ENCODE data around the gene ANKRD13D. TPM values are rescaled to one million over a fixed set of nuclear protein-coding genes. Genes with fewer than 3 reads are reported as not detected.

Gene ANKRD13D
- total RNA-seq, 1 donor from 2014 or later: 62.9 TPM

- Histone ChIP-seq H3K36me3 (peaks cover 0 to 37% of the 10 kb centered on the region in 2 donors), H3K4me3 (peak overlapping the region in 1 of 2 donors; percentile 74), H3K9me3 (no peaks in the 10 kb centered on the region), H3K27me3 (no peaks in the 10 kb centered on the region), H3K4me1 (peaks cover 69% of the 10 kb centered on the region), H3K27ac (peak overlapping the region; percentile 93)
- no peak for TF ChIP-seq POLR2A (IDR thresholded peaks at IDR 0.05)
- no peak for DNase-seq (ENCODE audit: extremely low spot score in 2 of 2)
- intact Hi-C loops (cut with DNase I): no loop called here
Measured at GRCh38 chr11:67290801-67291200, 1.7 kb downstream of the ANKRD13D start.

- Histone ChIP-seq H3K4me3 (no peak overlapping the region), H3K4me1 (peaks cover 60% of the 10 kb centered on the region), H3K36me3 (peaks cover 0 to 40% of the 10 kb centered on the region in 2 donors), H3K27ac (no peak overlapping the region), H3K9me3 (no peaks in the 10 kb centered on the region), H3K27me3 (no peaks in the 10 kb centered on the region)
- TF ChIP-seq POLR2A (IDR thresholded peaks at IDR 0.05): no peak
- intact Hi-C loops (cut with DNase I): no loop called here
- no peak for DNase-seq (ENCODE audit: extremely low spot score in 2 of 2)
Measured at GRCh38 chr11:67291481-67292381, 2.6 kb downstream of the ANKRD13D start.

GRCh38 chr11:67292671-67293070 lies 3.6 kb downstream of the ANKRD13D start:
- Histone ChIP-seq H3K4me3 (no peak overlapping the region), H3K4me1 (peaks cover 51% of the 10 kb centered on the region), H3K36me3 (peaks cover 0 to 42% of the 10 kb centered on the region in 2 donors), H3K9me3 (no peaks in the 10 kb centered on the region), H3K27me3 (no peaks in the 10 kb centered on the region), H3K27ac (no peak overlapping the region)
- DNase-seq (ENCODE audit: extremely low spot score in 2 of 2): no peak
- intact Hi-C loops (cut with DNase I): no loop called here
- TF ChIP-seq CTCF (IDR thresholded peaks at IDR 0.05): no peak
- no peak for TF ChIP-seq POLR2A (IDR thresholded peaks at IDR 0.05)
- TF ChIP-seq POLR2AphosphoS5 (IDR thresholded peaks at IDR 0.05; ENCODE audit: insufficient read depth in 1 of 2, low read depth in 1 of 2): no peak

GRCh38 chr11:67293090-67293489 lies 4.0 kb downstream of the ANKRD13D start:
- Histone ChIP-seq H3K27me3 (no peaks in the 10 kb centered on the region), H3K36me3 (peaks cover 0 to 42% of the 10 kb centered on the region in 2 donors), H3K9me3 (no peaks in the 10 kb centered on the region), H3K4me3 (no peak overlapping the region), H3K27ac (no peak overlapping the region), H3K4me1 (peaks cover 47% of the 10 kb centered on the region)
- no peak for DNase-seq (ENCODE audit: extremely low spot score in 2 of 2)
- no peak for TF ChIP-seq CTCF (IDR thresholded peaks at IDR 0.05)
- no peak for TF ChIP-seq POLR2A (IDR thresholded peaks at IDR 0.05)
- peak in 1 of 2 donors; percentile 57 for TF ChIP-seq POLR2AphosphoS5 (IDR thresholded peaks at IDR 0.05; ENCODE audit: insufficient read depth in 1 of 2, low read depth in 1 of 2)
- intact Hi-C loops (cut with DNase I): no loop called here

GRCh38 chr11:67295846-67296245 lies 6.7 kb downstream of the ANKRD13D start:
- Histone ChIP-seq H3K4me3 (no peak overlapping the region), H3K27me3 (no peaks in the 10 kb centered on the region), H3K4me1 (peaks cover 27% of the 10 kb centered on the region), H3K27ac (no peak overlapping the region), H3K9me3 (no peaks in the 10 kb centered on the region), H3K36me3 (peaks cover 0 to 68% of the 10 kb centered on the region in 2 donors)
- DNase-seq (ENCODE audit: extremely low spot score in 2 of 2): no peak
- intact Hi-C loops (cut with DNase I): no loop called here
- no peak for TF ChIP-seq CTCF (IDR thresholded peaks at IDR 0.05)
- TF ChIP-seq POLR2A (IDR thresholded peaks at IDR 0.05): no peak

GRCh38 chr11:67298786-67299185 lies 9.7 kb downstream of the ANKRD13D start:
- Histone ChIP-seq H3K27ac (no peak overlapping the region), H3K4me1 (peaks cover 17% of the 10 kb centered on the region), H3K9me3 (no peaks in the 10 kb centered on the region), H3K27me3 (no peaks in the 10 kb centered on the region), H3K4me3 (no peak overlapping the region), H3K36me3 (peaks cover 0 to 66% of the 10 kb centered on the region in 2 donors)
- intact Hi-C loops (cut with DNase I): no loop called here
- no peak for DNase-seq (ENCODE audit: extremely low spot score in 2 of 2)
- TF ChIP-seq POLR2AphosphoS5 (IDR thresholded peaks at IDR 0.05; ENCODE audit: insufficient read depth in 1 of 2, low read depth in 1 of 2) (no peak), POLR2A (IDR thresholded peaks at IDR 0.05) (no peak), CTCF (IDR thresholded peaks at IDR 0.05) (no peak)
